Neural crest cell (in vitro differentiated cells): ENCODE measurements around the gene DISP2. TPM values are rescaled to one million over a fixed set of nuclear protein-coding genes. Genes with fewer than 3 reads are reported as not detected.

Experiments used
- DNase-seq: peaks from one replicate; pipeline ENCODE4 v3.0.0; 2021; ENCODE audit warnings: low read depth, mixed read lengths, low spot score
- H3K27ac Mint-ChIP-seq: one replicate; pipeline ENCODE4 v1.8.0; 2021; ENCODE audit warnings: mild to moderate bottlenecking, mixed read lengths; ENCODE audit not compliant: unreplicated experiment
- H3K27me3 Mint-ChIP-seq: 2 replicates; pipeline ENCODE4 v1.8.0; 2021; ENCODE audit warnings: low read depth, mild to moderate bottlenecking, mixed read lengths
- H3K36me3 Mint-ChIP-seq: 2 replicates; pipeline ENCODE4 v1.8.0; 2021; ENCODE audit warnings: low read depth, mild to moderate bottlenecking, mixed read lengths
- H3K4me1 Mint-ChIP-seq: 2 replicates; pipeline ENCODE4 v1.8.0; 2021; ENCODE audit warnings: mixed read lengths
- H3K4me3 Mint-ChIP-seq: one replicate; pipeline ENCODE4 v1.8.0; 2021; ENCODE audit warnings: mild to moderate bottlenecking, mixed read lengths
- H3K9me3 Mint-ChIP-seq: 2 replicates; pipeline ENCODE4 v1.8.0; 2021; ENCODE audit warnings: mixed read lengths
- CTCF ChIP-seq: fragments of 200-600 bp; sonication (generic); conservative IDR thresholded peaks from 2 replicates; pipeline ENCODE4 v1.5.0; 2021; ENCODE audit warnings: antibody characterized with exemption, mild to moderate bottlenecking
- total RNA-seq: library from RNA; stranded (reverse); gene quantifications from 2 replicates; pipeline ENCODE4 v1.2.1, GENCODE V29; 2021

DISP2 gene
- total RNA-seq, 1 donor from 2014 or later: 3.1 TPM

- no peak for DNase-seq
- Mint-ChIP-seq H3K36me3 (peaks cover 9% of the 10 kb centered on the region), H3K9me3 (no peaks in the 10 kb centered on the region), H3K27ac (no peak overlapping the region), H3K27me3 (no peaks in the 10 kb centered on the region), H3K4me3 (no peak overlapping the region), H3K4me1 (no peaks in the 10 kb centered on the region)
- no peak for TF ChIP-seq CTCF
These were observed 57.2 kb downstream of the DISP2 start for GRCh38 chr15:40415226-40415625.

- H3K9me3 Mint-ChIP-seq: no peaks in the 10 kb centered on the region
- H3K36me3 Mint-ChIP-seq: peaks cover 7% of the 10 kb centered on the region
- DNase-seq: no peak
- H3K4me3 Mint-ChIP-seq: no peak overlapping the region
- no peak overlapping the region for H3K27ac Mint-ChIP-seq
- no peaks in the 10 kb centered on the region for H3K4me1 Mint-ChIP-seq
- H3K27me3 Mint-ChIP-seq: peaks cover 2% of the 10 kb centered on the region
- TF ChIP-seq CTCF: no peak
These were observed 58.0 kb downstream of the DISP2 start for GRCh38 chr15:40416056-40416455.

- no peak for TF ChIP-seq CTCF
- Mint-ChIP-seq H3K4me3 (no peak overlapping the region), H3K27me3 (peaks cover 9% of the 10 kb centered on the region), H3K4me1 (no peaks in the 10 kb centered on the region), H3K9me3 (no peaks in the 10 kb centered on the region), H3K27ac (no peak overlapping the region), H3K36me3 (peaks cover 3% of the 10 kb centered on the region)
- no peak for DNase-seq
These were observed 60.1 kb downstream of the DISP2 start for GRCh38 chr15:40418126-40418525.

- peaks cover 9% of the 10 kb centered on the region for H3K27me3 Mint-ChIP-seq
- no peaks in the 10 kb centered on the region for H3K9me3 Mint-ChIP-seq
- no peak overlapping the region for H3K27ac Mint-ChIP-seq
- H3K4me1 Mint-ChIP-seq: no peaks in the 10 kb centered on the region
- no peak overlapping the region for H3K4me3 Mint-ChIP-seq
- no peak for DNase-seq
- peaks cover 3% of the 10 kb centered on the region for H3K36me3 Mint-ChIP-seq
- TF ChIP-seq CTCF: no peak
These were observed 62.2 kb downstream of the DISP2 start for GRCh38 chr15:40420071-40420713.

- Mint-ChIP-seq H3K4me1 (no peaks in the 10 kb centered on the region), H3K4me3 (no peak overlapping the region), H3K9me3 (no peaks in the 10 kb centered on the region), H3K36me3 (no peaks in the 10 kb centered on the region), H3K27ac (no peak overlapping the region), H3K27me3 (peaks cover 9% of the 10 kb centered on the region)
- no peak for TF ChIP-seq CTCF
- no peak for DNase-seq
These were observed 62.8 kb downstream of the DISP2 start for GRCh38 chr15:40420793-40421192.
